GM10847 (cell line): Measurements from ENCODE around the gene TNFRSF9.
A peak's percentile ranks its signal among the peaks of the same experiment; 100 is the strongest.

ENCODE experiments used
- POLR2A ChIP-seq: IDR thresholded peaks from 2 replicates; pipeline ENCODE4 v1.6.1; 2011; ENCODE audit not compliant: insufficient read length; ENCODE audit errors: extremely low read depth

Gene TNFRSF9

DNA sequence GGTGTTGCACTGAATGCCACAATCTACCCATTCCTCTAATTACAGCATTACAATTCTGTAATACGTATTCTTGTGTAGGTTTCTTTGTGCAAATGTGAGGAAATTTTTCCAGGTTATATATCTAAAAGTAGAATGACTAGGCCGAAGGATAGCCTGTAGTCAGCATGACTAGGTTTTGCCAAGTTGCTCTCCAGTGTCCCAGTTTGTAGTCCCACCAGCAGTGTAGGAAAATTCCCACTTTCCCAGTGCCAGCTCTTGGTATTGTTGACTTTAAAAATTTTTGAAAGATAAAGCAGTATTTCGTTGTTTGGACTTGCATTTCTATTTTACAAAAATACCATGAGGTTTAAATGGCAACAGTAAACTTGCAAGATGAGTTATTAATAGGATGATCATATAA lies 23.8 kb upstream of the TNFRSF9 start:
- no peak for TF ChIP-seq POLR2A

GRCh38 chr1:7962636-7963377 lies 22.2 kb upstream of the TNFRSF9 start:
- TF ChIP-seq POLR2A: no peak

GRCh38 chr1:7962014-7962335 lies 21.3 kb upstream of the TNFRSF9 start:
- TF ChIP-seq POLR2A: no peak

GRCh38 chr1:7961216-7962013 lies 20.8 kb upstream of the TNFRSF9 start, which contains the start of gene PARK7:
Gene PARK7 (plus strand): TSS chr1:7961711. CDS start chr1:7962786, 1,075 bp downstream.
- TF ChIP-seq POLR2A: peak; percentile 98

DNA sequence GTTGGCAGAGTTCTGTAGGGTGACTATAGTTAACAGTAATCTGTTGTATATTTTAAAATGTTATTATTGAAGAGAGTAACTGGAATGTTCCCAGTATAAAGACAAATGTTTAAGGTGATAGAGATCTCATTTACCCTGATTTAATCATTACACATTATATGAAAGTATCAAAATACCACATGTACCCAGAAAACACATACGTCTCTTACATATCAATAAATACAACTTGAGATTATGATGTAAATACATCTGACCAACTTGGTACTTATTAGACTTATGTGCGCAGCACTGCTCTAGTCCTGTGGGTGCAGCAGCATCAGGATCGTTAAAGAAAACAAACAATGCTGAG lies 20.2 kb upstream of the TNFRSF9 start:
- no peak for TF ChIP-seq POLR2A

GRCh38 chr1:7960165-7960564 lies 19.5 kb upstream of the TNFRSF9 start:
- no peak for TF ChIP-seq POLR2A

DNA sequence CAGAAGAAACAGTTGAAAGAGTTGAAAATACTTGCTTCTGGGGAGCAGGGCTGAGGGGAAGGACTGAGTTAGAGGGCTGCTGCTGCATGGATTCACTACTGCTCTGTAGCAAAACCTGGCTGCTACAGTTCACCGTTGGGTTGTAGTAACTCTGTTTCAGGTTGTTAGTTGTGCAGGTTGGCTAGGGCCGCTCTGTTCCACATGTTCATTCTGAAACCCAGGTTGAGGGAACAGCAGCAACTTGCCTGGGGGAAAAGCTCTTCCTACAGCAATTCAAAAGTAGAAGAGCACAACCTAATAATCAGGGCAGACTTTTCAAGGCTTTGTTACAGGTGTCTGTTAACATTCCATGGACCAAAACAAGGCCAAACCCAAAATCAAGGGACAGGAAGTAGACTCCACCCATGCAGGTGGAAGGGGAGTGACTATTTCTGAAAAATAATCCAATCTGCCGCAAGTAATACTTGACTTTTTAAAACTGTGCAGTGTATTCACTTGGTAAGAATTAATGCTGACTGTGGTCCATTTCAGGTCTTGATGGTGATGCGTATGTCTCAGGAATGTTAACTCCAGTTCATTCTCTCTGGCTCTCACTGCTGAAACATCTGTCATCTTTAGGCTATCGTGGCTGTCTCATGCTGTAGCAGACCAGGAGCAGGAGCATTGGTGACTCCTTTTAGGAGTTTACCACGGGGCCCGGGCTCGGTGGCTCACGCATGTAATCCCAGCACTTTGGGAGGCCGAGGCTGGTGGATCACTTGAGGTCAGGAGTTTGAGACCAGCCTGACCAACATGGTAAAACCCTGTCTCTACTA lies 15.8 kb upstream of the TNFRSF9 start:
- TF ChIP-seq POLR2A: no peak

DNA sequence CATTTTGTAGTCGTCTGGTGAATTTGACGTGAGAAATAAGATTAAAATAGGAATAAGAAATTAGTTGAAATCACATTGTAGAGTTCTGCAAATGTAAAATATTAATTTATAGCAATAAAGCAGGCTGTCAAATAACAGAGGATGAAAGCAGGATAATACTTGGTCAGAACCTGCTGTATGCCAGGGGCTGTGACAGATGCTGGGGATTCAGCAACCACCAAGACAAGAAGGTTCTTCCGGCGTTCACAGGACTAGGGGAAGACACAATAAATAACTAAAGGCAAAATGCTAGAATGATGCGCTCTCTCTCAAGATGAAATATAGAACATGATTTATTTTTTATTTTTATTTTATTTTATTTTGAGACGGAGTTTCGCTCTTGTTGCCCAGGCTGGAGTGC lies 14.0 kb upstream of the TNFRSF9 start:
- TF ChIP-seq POLR2A: no peak

DNA sequence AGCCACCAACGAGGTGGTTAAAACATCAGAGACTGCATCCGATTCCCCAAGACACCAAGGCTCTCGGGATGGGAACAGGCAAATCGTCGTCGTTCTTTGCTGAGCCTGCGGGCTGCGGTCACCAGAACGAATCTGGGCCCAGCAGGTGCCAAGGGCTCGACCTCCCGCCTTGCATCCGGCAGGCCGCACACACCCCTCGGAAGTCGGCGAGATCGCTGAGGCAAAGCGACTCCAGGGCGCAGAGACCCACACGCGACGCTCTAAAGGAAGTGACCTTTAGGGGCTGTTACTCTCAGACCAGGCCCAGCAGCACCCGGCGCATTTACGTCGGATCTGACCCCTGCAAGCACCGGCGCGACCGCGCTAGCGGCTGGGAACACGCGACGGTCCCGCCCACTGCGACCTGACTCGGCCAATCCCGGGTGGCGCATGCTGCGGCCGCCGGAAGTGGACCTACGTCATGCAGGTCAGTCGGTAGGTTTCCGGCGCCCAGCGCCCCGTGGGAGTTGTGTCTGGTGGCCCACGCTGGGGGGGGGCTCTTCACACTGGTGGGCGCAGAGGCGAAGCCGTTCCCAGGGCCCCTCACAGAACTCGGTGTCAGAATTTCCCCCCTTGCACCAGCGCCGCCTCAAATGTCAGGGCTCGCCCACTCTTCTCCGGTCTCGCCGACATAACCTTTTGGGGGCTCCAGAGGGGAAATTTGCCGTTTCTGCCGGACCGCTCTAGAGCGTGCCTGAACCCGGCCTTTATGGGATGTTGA lies 13.4 kb upstream of the TNFRSF9 start:
- TF ChIP-seq POLR2A: peak; percentile 45

- TF ChIP-seq POLR2A: no peak
Observed at GRCh38 chr1:7948960-7949359, 8.3 kb upstream of the TNFRSF9 start.

DNA sequence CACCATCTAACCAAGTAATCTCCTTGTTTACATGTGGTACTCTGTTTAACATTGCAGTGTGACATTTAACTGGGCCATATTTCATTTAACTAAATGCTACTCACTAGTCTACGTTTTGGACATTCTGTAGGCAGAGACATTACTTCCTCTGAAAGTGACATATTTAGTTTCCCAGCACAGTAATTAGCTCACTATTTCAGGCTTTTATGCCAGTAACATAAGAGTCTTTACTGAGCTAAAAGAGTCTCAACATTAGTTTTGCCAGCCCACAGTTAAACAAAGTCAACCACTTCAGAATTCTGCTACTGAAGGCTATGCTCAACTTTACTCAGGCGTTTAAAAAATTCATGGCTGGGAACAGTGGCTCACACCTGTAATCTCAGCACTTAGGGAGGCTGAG lies 2.6 kb upstream of the TNFRSF9 start:
- TF ChIP-seq POLR2A: no peak

- TF ChIP-seq POLR2A: no peak
Observed at GRCh38 chr1:7942214-7942921, 1.7 kb upstream of the TNFRSF9 start.

GRCh38 chr1:7941437-7941793 lies 776 bp upstream of the TNFRSF9 start:
- TF ChIP-seq POLR2A: no peak

DNA sequence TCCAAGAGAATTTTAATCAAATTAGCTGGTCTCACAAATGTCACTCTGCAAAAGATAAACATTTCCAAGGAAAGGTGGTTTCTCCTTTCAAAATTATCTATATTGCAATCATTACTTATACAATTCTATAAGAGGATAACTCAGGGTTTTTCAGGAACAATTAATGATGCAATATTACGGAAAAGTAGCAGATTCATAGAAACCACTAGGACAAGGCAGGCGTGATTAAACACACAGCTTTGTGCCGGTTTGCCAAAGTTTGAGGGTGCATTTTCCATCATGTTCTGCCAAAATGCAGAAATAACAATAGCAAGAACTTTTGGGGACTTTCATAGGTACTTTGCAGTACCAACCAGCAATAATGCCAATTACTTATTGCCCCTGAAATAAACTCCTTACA lies 605 bp downstream of the TNFRSF9 start:
- TF ChIP-seq POLR2A: no peak

DNA sequence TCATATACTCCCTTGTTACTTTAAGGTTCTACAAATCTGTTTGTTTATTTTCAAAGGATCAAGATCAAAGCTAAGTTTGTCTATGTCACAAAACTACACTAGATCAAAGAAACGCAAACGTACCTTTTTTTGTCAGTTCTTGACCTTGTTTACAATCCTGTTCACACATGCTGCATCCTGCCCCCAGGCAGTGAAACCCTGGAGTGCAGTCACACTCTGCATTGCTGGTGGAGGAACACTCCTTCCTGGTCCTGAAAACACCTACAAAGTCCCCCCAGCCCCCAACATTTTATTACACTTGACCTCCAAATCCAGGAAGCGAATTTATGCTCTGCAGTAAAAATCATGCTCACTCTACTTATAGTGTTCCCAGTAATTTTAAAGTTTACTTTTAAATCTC lies 2.6 kb downstream of the TNFRSF9 start:
- TF ChIP-seq POLR2A: no peak

GRCh38 chr1:7932524-7933138 lies 8.0 kb downstream of the TNFRSF9 start:
- TF ChIP-seq POLR2A: no peak
